ENCODE data around the gene PCDHB10. TPM values are rescaled to one million over a fixed set of nuclear protein-coding genes. Genes with fewer than 3 reads are reported as not detected.
A peak's percentile ranks its signal among the peaks of the same experiment; 100 is the strongest.
"Not testable (repeated sequence)": the region's sequence is repeated elsewhere in the genome, so short reads cannot be mapped to it uniquely, and the experiment has no call there.

The PCDHB10 gene
- total RNA-seq, 1 experiment from 2014 or later, result 1.2 TPM

GRCh38 chr5:141172381-141173204, 19.6 kb upstream of the PCDHB10 start, which contains the start of gene PCDHB7:
Gene PCDHB7, plus strand, starts transcription at chr5:141172644. Its CDS starts 192 bp downstream, at chr5:141172836.
- DNase-seq (ENCODE audit: unreplicated experiment), result peak; percentile 68
- H3K36me3 Mint-ChIP-seq (ENCODE audit: insufficient read depth, unreplicated experiment), result no peaks in the 10 kb centered on the region
- H3K27me3 Mint-ChIP-seq (ENCODE audit: insufficient read depth, unreplicated experiment), result no peaks in the 10 kb centered on the region
- H3K9me3 Mint-ChIP-seq (ENCODE audit: unreplicated experiment), result peaks cover 24% of the 10 kb centered on the region
- no TSS peak for BruUV-seq (replicated peaks)
- H3K27ac Mint-ChIP-seq (ENCODE audit: low read depth, unreplicated experiment), result peak within 1 kb of the TSS; percentile 7
- CTCF ChIA-PET, result interaction anchor here (1.0 to 1.3 kb wide), 3 partner anchors 11 to 30 kb away, joined by 3 to 4 read pairs (median 4); partner anchors contain the start of gene PCDHB10
- POLR2A ChIA-PET, result no interaction called here
- intact Hi-C loops (cut with micrococcal nuclease), result no loop called here
- TF ChIP-seq CTCF (IDR thresholded peaks at IDR 0.05; ENCODE audit: unreplicated experiment), result peak; percentile 59
- H3K4me1 Mint-ChIP-seq (ENCODE audit: insufficient read depth, unreplicated experiment), result no peaks in the 10 kb centered on the region
- peak within 1 kb of the TSS; percentile 51 for H3K4me3 Mint-ChIP-seq (ENCODE audit: unreplicated experiment)

DNA sequence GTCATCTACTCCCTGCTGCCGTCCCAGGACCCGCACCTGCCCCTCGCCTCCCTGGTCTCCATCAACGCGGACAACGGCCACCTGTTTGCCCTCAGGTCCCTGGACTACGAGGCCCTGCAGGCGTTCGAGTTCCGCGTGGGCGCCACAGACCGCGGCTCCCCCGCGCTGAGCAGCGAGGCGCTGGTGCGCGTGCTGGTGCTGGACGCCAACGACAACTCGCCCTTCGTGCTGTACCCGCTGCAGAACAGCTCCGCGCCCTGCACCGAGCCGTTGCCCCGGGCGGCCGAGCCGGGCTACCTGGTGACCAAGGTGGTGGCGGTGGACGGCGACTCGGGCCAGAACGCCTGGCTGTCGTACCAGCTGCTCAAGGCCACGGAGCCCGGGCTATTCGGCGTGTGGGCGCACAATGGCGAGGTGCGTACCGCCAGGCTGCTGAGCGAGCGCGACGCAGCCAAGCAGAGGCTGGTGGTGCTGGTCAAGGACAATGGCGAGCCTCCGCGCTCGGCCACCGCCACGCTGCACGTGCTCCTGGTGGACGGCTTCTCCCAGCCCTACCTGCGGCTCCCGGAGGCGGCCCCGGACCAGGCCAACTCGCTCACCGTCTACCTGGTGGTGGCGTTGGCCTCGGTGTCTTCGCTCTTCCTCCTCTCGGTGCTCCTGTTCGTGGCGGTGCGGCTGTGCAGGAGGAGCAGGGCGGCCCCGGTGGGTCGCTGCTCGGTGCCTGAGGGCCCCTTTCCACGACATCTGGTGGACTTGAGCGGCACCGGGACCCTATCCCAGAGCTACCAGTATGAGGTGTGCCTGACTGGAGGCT, 17.7 kb upstream of the PCDHB10 start:
- H3K27me3 Mint-ChIP-seq (ENCODE audit: insufficient read depth, unreplicated experiment); POLR2A ChIA-PET; H3K27ac Mint-ChIP-seq (ENCODE audit: low read depth, unreplicated experiment); CTCF ChIA-PET; H3K36me3 Mint-ChIP-seq (ENCODE audit: insufficient read depth, unreplicated experiment); intact Hi-C loops (cut with micrococcal nuclease); DNase-seq (ENCODE audit: unreplicated experiment); H3K4me3 Mint-ChIP-seq (ENCODE audit: unreplicated experiment); H3K4me1 Mint-ChIP-seq (ENCODE audit: insufficient read depth, unreplicated experiment); BruUV-seq (replicated peaks): not testable (repeated sequence)
- peaks cover 19% of the 10 kb centered on the region for H3K9me3 Mint-ChIP-seq (ENCODE audit: unreplicated experiment)

DNA sequence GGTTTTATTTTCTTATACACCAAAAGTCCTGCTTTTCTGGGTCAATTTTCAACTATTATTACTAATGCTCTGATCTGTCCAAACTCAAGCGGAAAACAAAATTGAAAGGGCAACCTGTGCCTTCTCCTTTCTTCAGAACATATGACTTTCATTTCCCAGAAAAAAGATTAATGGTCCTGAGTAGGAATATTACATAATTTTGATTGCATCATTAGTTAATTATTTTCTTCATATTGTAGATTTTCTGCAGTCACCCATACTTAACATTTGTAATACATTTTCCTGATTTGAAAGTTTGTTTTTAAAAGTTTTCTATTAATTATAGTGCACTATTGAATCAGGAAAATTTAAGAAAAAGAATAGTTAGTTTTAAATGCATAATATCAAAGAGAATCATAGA, 16.2 kb upstream of the PCDHB10 start:
- peaks cover 13% of the 10 kb centered on the region for H3K9me3 Mint-ChIP-seq (ENCODE audit: unreplicated experiment)
- H3K4me3 Mint-ChIP-seq (ENCODE audit: unreplicated experiment), result no peak overlapping the region
- no peak for TF ChIP-seq CTCF (IDR thresholded peaks at IDR 0.05; ENCODE audit: unreplicated experiment)
- H3K27ac Mint-ChIP-seq (ENCODE audit: low read depth, unreplicated experiment), result no peak overlapping the region
- no peak for DNase-seq (ENCODE audit: unreplicated experiment)
- ChIA-PET CTCF (no interaction called here), POLR2A (no interaction called here)
- intact Hi-C loops (cut with micrococcal nuclease), result no loop called here
- H3K4me1 Mint-ChIP-seq (ENCODE audit: insufficient read depth, unreplicated experiment), result no peaks in the 10 kb centered on the region
- H3K36me3 Mint-ChIP-seq (ENCODE audit: insufficient read depth, unreplicated experiment), result no peaks in the 10 kb centered on the region
- no TSS peak for BruUV-seq (replicated peaks)
- H3K27me3 Mint-ChIP-seq (ENCODE audit: insufficient read depth, unreplicated experiment), result no peaks in the 10 kb centered on the region

DNA sequence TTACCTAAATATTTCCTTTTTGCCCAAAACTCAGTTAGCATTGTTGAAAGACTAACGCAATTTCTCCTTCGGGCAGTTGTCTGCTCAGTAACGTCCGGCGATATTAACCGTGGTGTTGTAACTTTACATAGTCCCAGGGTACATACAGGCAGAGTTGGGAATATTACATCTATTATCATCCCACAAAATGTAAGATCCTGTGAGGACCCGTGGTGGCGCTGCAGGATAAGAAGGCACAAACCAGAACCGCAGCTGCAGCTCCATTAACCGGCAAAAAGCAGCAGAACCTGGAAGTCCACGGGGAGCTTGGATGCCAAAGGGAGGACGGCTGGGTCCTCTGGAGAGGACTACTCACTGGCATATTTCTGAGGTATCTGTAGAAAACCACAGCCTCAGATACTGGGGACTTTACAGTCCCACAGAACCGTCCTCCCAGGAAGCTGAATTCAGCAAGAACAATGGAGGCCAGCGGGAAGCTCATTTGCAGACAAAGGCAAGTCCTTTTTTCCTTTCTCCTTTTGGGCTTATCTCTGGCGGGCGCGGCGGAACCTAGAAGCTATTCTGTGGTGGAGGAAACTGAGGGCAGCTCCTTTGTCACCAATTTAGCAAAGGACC, 14.5 kb upstream of the PCDHB10 start, which contains the start of gene PCDHB8:
Gene PCDHB8 (plus strand): TSS at position 214 of the 615 bp plus-strand sequence. CDS start 245 bp downstream, at position 459.
- DNase-seq (ENCODE audit: unreplicated experiment); H3K4me1 Mint-ChIP-seq (ENCODE audit: insufficient read depth, unreplicated experiment); BruUV-seq (replicated peaks); H3K4me3 Mint-ChIP-seq (ENCODE audit: unreplicated experiment); POLR2A ChIA-PET; H3K27me3 Mint-ChIP-seq (ENCODE audit: insufficient read depth, unreplicated experiment); intact Hi-C loops (cut with micrococcal nuclease); H3K36me3 Mint-ChIP-seq (ENCODE audit: insufficient read depth, unreplicated experiment); H3K27ac Mint-ChIP-seq (ENCODE audit: low read depth, unreplicated experiment): not testable (repeated sequence)
- CTCF ChIA-PET, result interaction anchor here (0.6 to 1.8 kb wide), 4 partner anchors 10 to 539 kb away, joined by 3 to 6 read pairs (median 4); partner anchors contain the start of genes PCDHB9, PCDHGA10 and TMCO6
- peaks cover 14% of the 10 kb centered on the region for H3K9me3 Mint-ChIP-seq (ENCODE audit: unreplicated experiment)

- H3K9me3 Mint-ChIP-seq (ENCODE audit: unreplicated experiment); POLR2A ChIA-PET; CTCF ChIA-PET; BruUV-seq (replicated peaks); DNase-seq (ENCODE audit: unreplicated experiment); H3K27me3 Mint-ChIP-seq (ENCODE audit: insufficient read depth, unreplicated experiment); H3K27ac Mint-ChIP-seq (ENCODE audit: low read depth, unreplicated experiment); H3K4me1 Mint-ChIP-seq (ENCODE audit: insufficient read depth, unreplicated experiment); H3K4me3 Mint-ChIP-seq (ENCODE audit: unreplicated experiment); H3K36me3 Mint-ChIP-seq (ENCODE audit: insufficient read depth, unreplicated experiment); intact Hi-C loops (cut with micrococcal nuclease): not testable (repeated sequence)
Observed at GRCh38 chr5:141179371-141179770, 12.8 kb upstream of the PCDHB10 start.

- intact Hi-C loops (cut with micrococcal nuclease); CTCF ChIA-PET; DNase-seq (ENCODE audit: unreplicated experiment); POLR2A ChIA-PET; H3K4me3 Mint-ChIP-seq (ENCODE audit: unreplicated experiment); H3K27me3 Mint-ChIP-seq (ENCODE audit: insufficient read depth, unreplicated experiment); H3K27ac Mint-ChIP-seq (ENCODE audit: low read depth, unreplicated experiment); BruUV-seq (replicated peaks); H3K4me1 Mint-ChIP-seq (ENCODE audit: insufficient read depth, unreplicated experiment): not testable (repeated sequence)
- H3K36me3 Mint-ChIP-seq (ENCODE audit: insufficient read depth, unreplicated experiment), result peaks cover 13% of the 10 kb centered on the region
- H3K9me3 Mint-ChIP-seq (ENCODE audit: unreplicated experiment), result peaks cover 10% of the 10 kb centered on the region
Observed at GRCh38 chr5:141179876-141180275, 12.3 kb upstream of the PCDHB10 start.

All from MCF 10A (cell line).